T-helper 1 cell treated with Interleukin-12 subunit alpha and Interleukin-12 subunit beta and Interleukin-4 antibody, amounts not matched to agents 30 μg/mL and 1 μg/mL, for 36 hours (primary cell): ENCODE data around the gene CEP68.

Experiments
- H3K27ac Mint-ChIP-seq: one replicate; pipeline ENCODE4 v1.8.0; 2021; ENCODE audit warnings: mild to moderate bottlenecking, mixed read lengths
- H3K27me3 Mint-ChIP-seq: one replicate; pipeline ENCODE4 v1.8.0; 2021; ENCODE audit warnings: low read depth, mixed read lengths
- H3K36me3 Mint-ChIP-seq: one replicate; pipeline ENCODE4 v1.8.0; 2021; ENCODE audit warnings: low read depth, mixed read lengths
- H3K4me1 Mint-ChIP-seq: one replicate; pipeline ENCODE4 v1.8.0; 2021; ENCODE audit warnings: low read depth, mixed read lengths
- H3K4me3 Mint-ChIP-seq: one replicate; pipeline ENCODE4 v1.8.0; 2021; ENCODE audit warnings: mild to moderate bottlenecking, moderate library complexity, mixed read lengths
- H3K9me3 Mint-ChIP-seq: one replicate; pipeline ENCODE4 v1.8.0; 2021; ENCODE audit warnings: mixed read lengths

CEP68 gene

DNA sequence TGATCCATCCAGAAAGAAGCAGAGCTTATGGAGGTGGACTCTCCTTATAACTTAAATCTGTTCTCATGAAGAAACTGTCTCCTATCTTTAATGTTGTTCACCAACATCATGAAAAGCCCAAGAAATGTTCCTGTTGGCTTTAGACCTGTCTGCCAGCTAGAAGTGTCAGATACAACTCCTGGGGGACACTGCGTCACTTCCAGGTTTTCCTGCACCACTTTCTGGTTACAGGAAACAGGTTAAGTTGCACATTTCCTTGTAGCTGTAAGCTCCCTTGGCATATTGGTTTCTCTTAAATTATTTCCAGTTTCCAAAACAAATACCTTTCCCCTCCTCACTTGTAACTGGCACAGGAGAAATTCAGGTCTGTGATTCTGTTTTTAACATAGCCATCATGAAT, 2.9 kb downstream of the CEP68 start:
- H3K4me3 Mint-ChIP-seq: no peak overlapping the region
- H3K27ac Mint-ChIP-seq: no peak overlapping the region
- no peaks in the 10 kb centered on the region for H3K9me3 Mint-ChIP-seq
- no peaks in the 10 kb centered on the region for H3K27me3 Mint-ChIP-seq
- peaks cover 33% of the 10 kb centered on the region for H3K4me1 Mint-ChIP-seq
- H3K36me3 Mint-ChIP-seq: no peaks in the 10 kb centered on the region

DNA sequence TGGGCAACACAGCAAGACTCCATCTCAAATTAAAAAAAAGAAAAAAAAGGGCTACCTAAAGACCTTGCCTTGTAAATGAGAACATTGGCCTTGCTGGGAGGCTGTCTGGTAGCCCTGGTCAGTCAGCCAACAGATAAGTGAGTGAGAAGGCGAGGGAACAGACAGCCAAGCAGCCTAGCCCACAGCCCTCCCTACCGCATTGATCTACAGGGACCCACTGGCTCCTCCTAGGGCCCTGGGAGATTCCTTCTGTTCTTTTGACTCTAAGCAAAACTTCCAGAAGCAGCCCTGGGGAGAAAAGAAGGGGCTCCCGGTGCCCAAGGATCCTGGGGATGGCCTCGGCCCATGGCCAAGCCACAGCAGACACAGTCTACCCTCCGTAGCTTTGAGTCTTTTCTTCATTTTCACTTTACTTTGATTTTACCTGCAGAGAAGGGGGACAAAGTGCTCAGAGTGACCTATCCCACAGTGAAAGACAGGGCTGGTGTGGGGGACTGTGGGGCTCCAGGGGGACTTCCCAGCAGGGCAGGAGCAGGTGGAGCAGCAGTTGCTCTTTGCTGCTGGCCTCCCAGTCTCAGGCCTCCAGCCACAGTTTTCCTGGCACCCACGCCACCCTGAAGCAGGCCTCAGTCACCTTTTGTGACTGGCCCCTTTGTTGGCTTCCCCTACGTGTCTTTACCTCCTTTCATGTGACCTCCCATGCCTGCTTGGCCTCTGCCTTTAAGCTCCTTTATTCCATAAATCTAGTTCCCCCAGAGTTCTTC, 5.1 kb downstream of the CEP68 start:
- H3K4me3 Mint-ChIP-seq: no peak overlapping the region
- H3K27me3 Mint-ChIP-seq: no peaks in the 10 kb centered on the region
- no peaks in the 10 kb centered on the region for H3K36me3 Mint-ChIP-seq
- no peaks in the 10 kb centered on the region for H3K9me3 Mint-ChIP-seq
- peaks cover 26% of the 10 kb centered on the region for H3K4me1 Mint-ChIP-seq
- no peak overlapping the region for H3K27ac Mint-ChIP-seq

DNA sequence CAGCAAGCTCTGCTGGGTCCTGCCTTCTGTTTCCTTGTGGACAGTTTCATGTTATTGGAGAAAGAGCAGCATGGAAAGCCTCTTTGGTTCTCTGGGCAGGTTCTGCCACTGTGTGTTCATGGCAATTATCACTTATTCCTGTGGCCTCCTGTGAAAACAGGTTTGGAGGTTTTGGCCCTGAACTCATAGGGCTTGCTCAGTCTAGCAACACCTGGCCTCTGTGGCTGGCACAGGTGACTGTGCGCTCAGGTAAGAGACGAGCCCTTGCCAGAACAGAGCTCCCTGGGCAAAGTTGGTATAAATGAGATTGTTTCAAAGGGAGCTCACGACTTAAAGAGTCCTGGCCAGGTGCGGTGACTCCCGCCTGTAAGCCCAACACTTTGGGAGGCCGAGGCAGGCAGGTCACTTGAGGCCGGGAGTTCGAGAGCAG, 5.7 kb downstream of the CEP68 start:
- peaks cover 25% of the 10 kb centered on the region for H3K4me1 Mint-ChIP-seq
- no peaks in the 10 kb centered on the region for H3K36me3 Mint-ChIP-seq
- H3K27me3 Mint-ChIP-seq: no peaks in the 10 kb centered on the region
- H3K4me3 Mint-ChIP-seq: no peak overlapping the region
- H3K9me3 Mint-ChIP-seq: no peaks in the 10 kb centered on the region
- H3K27ac Mint-ChIP-seq: no peak overlapping the region

DNA sequence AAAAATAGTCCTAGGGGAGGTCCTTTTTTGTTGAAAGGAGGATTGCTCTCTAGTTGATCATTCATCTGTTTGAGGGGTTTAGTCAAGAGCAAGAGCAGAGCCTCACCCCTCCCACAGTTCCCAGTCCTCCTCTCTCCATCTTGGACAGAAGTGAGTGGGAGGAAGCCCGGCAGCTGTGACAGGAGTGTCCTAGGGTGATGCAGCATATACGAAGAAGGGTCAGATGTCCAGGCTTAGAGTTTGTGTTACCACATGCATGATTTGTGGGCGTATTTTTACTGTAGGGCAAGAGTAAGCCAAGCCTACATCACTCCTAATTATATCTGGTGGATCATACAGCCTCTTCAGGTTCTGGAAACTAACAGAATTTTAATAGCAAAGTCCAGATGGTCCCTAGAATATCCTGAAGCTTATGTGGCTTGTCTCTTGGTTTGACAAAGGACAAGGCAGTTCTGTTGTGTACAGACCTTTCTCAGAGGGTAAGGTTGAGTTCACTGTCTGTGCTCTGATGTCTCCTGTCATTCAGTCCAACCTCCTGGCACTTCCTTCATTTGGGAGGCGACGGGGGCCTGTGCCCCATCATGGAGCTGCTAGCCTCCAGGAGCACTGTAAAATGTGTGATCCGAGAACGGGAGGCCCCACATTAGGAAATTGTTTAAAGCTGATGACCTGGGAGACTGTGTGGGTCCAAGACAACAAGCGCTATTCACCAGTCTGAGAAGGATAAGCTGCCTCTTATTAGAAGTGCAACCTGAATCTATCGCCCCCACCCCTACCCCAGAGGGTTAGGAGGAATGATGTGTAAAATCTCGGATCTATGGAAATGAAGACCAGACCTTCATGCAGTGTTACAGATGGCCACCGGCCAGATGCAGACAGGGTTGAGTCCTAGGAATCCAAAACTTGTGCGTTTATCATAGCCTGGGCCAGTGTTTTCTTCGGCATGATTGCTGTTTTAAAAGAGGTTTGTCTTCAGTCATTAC, 6.9 kb downstream of the CEP68 start:
- H3K27ac Mint-ChIP-seq: no peak overlapping the region
- H3K36me3 Mint-ChIP-seq: no peaks in the 10 kb centered on the region
- H3K4me3 Mint-ChIP-seq: no peak overlapping the region
- no peaks in the 10 kb centered on the region for H3K9me3 Mint-ChIP-seq
- peaks cover 21% of the 10 kb centered on the region for H3K4me1 Mint-ChIP-seq
- H3K27me3 Mint-ChIP-seq: no peaks in the 10 kb centered on the region

DNA sequence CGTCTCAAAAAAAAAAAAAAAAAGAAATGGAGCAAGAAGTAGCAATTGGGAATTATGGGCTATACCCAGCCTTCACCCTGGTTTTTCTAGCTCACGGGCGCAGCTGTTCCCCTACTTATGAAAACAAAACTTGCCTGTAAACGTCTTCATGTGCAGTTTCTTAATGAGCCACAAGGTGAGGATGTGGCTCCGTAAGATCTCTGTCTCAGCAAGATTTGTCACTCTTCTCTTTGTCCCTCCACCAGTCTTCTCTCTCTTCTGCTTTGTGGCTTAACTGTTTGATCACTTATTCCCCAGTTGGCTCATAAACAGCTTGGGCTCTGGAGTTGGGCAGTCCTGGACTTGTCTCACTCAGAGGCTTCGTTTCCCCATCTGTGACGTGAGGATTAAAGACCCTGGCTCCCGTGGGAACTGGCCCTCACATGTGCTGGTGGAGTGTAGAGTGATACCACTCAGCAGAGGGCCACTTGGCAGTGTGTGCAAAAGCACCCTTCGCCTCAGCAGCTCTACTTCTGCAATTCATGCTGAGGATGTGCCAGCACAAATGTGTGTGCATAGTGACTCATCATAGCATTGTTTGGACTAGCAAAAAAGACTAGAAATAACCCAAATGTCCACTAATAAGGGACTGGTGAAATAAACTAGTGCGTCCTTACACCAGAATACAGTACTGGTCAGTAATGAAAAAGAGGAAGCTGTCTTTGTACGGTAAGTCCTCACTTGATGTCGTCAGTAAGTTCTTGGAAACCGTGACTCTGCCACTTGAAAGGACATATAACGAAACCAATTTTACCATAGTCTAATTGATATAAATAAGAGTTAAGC, 8.7 kb downstream of the CEP68 start:
- Mint-ChIP-seq H3K9me3 (no peaks in the 10 kb centered on the region), H3K4me3 (no peak overlapping the region), H3K36me3 (no peaks in the 10 kb centered on the region)

DNA sequence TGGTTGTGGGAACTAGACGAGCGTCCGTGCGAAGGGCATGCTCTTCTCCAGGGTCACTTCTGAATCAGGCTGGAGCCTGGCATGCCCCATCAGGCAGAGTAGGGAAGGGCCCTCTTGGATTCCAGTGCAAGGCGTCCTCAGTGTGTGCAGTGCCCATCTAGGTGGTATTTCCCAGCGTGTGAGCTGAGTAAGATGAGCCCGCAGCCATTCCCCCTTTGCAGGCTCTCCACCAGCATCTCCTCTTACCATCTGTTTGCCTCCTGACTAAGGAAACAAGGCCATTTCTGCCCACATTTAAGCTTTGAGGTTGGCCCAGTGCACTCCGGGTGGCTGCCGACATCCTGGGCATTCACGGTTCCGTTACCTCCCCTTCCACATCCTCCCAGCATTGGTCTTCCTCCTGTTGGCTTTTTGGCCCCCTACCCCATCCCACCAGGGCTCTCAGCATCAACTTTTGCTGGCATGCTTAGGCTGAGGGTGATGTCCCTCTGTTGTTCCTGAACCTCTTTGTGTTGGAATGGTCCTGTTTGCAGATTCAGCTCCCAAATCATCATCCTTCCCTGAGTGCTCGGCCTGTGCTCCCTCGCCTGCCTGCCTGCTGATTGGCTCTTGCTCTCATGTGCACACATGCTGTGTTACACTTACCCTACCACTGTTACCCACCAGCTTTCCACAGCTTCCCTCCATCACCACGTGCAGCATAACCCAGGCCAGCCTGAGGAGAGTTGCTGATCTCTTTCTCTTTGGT, 11.8 kb downstream of the CEP68 start:
- peak overlapping the region; percentile 61 for H3K27ac Mint-ChIP-seq
- no peaks in the 10 kb centered on the region for H3K27me3 Mint-ChIP-seq
- H3K9me3 Mint-ChIP-seq: no peaks in the 10 kb centered on the region
- H3K4me3 Mint-ChIP-seq: no peak overlapping the region
- H3K36me3 Mint-ChIP-seq: peaks cover 2% of the 10 kb centered on the region
- peaks cover 21% of the 10 kb centered on the region for H3K4me1 Mint-ChIP-seq

More for the DNA sequence above, 8.7 kb downstream of the CEP68 start:
- no peak overlapping the region for H3K27ac Mint-ChIP-seq
- peaks cover 19% of the 10 kb centered on the region for H3K4me1 Mint-ChIP-seq
- no peaks in the 10 kb centered on the region for H3K27me3 Mint-ChIP-seq

DNA sequence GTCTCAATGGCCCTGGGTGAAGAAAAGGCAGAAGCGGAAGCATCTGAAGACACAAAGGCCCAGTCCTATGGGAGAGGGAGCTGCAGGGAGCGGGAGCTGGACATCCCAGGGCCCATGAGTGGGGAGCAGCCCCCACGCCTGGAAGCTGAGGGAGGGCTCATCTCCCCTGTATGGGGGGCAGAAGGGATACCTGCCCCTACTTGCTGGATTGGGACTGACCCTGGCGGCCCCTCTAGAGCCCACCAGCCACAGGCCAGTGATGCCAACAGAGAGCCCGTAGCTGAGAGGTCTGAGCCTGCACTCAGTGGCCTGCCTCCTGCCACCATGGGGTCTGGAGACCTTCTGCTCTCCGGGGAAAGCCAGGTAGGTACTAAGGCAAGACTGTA, 13.2 kb downstream of the CEP68 start:
- Mint-ChIP-seq H3K27me3 (no peaks in the 10 kb centered on the region), H3K36me3 (peaks cover 2% of the 10 kb centered on the region), H3K4me1 (peaks cover 20% of the 10 kb centered on the region), H3K4me3 (no peak overlapping the region), H3K27ac (no peak overlapping the region), H3K9me3 (no peaks in the 10 kb centered on the region)

DNA sequence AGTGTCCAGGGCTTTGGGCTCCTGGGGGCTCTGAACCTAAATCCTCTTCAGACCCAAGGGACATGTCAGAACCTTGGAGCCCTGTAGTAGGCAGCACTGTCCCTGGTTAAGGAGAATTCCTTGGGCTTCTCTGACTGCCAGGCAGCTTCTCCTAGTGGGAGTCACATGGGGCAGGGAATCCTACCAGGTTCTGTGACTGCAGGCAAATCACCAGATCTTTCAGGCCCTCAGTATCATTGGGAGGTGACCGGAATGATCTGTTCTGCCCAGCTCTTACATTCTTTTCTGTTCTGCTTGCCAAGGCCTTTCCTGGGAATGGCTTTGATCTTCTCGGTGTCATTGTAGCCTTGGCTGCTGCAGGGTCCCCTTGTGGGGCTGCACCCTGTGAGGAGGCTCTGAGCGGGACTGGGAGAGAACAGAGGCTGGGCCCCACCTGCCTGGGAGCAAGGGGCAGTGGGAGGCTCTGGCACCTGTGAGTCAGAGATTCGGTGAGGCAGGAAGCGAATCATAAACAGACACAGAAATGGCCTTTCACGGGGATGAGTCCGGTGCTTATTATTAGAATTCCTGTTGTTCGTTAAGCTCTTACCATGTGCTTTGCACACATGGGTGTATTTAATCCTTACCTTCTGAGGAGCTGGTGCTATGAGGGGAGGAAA, 14.1 kb downstream of the CEP68 start:
- no peaks in the 10 kb centered on the region for H3K27me3 Mint-ChIP-seq
- H3K27ac Mint-ChIP-seq: peak overlapping the region; percentile 76
- no peaks in the 10 kb centered on the region for H3K9me3 Mint-ChIP-seq
- no peak overlapping the region for H3K4me3 Mint-ChIP-seq
- peaks cover 14% of the 10 kb centered on the region for H3K4me1 Mint-ChIP-seq
- peaks cover 2% of the 10 kb centered on the region for H3K36me3 Mint-ChIP-seq

DNA sequence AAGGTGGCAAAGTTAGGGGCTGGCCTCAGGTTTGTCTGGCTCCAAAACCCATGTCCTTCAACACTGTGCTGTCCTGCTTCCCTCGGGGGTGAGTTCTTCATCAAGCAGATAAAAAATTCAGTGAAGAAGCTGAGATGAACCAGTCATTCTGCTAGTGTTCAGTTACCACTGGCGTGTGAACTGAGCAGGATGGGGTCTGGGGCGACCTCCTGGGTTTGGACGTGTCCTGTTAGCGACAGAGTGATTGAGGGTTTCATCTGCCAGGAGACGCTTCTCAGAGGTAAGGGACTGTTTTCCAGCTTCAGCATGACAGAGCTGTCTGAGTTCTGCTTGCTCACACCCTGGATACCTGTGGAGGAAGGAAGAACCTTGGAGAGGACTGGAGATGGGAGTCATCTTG, 14.6 kb downstream of the CEP68 start:
- peak overlapping the region; percentile 32 for H3K27ac Mint-ChIP-seq
- no peaks in the 10 kb centered on the region for H3K9me3 Mint-ChIP-seq
- peaks cover 2% of the 10 kb centered on the region for H3K36me3 Mint-ChIP-seq
- no peaks in the 10 kb centered on the region for H3K27me3 Mint-ChIP-seq
- no peak overlapping the region for H3K4me3 Mint-ChIP-seq
- H3K4me1 Mint-ChIP-seq: peaks cover 14% of the 10 kb centered on the region

DNA sequence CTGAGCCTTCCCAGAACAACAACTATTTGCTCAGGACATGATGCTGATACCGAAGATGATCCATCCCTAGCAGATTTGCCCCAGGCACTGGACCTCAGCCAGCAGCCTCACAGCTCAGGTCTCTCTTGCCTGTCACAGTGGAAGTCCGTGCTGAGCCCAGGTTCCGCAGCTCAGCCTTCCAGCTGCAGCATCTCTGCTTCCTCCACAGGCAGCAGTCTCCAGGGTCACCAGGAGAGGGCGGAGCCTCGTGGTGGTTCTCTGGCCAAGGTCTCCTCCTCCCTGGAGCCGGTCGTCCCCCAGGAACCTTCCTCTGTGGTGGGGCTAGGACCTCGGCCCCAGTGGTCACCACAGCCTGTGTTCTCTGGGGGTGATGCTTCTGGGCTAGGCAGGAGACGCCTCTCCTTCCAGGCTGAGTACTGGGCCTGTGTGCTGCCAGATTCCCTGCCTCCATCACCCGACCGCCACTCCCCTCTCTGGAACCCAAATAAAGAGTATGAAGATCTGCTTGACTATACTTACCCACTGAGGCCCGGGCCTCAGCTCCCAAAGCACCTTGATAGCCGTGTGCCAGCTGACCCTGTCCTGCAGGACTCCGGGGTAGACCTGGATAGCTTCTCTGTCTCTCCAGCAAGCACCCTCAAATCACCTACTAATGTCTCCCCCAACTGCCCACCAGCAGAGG, 15.4 kb downstream of the CEP68 start:
- H3K36me3 Mint-ChIP-seq: peaks cover 2% of the 10 kb centered on the region
- H3K9me3 Mint-ChIP-seq: no peaks in the 10 kb centered on the region
- no peaks in the 10 kb centered on the region for H3K27me3 Mint-ChIP-seq
- H3K27ac Mint-ChIP-seq: no peak overlapping the region
- peaks cover 14% of the 10 kb centered on the region for H3K4me1 Mint-ChIP-seq
- H3K4me3 Mint-ChIP-seq: no peak overlapping the region

DNA sequence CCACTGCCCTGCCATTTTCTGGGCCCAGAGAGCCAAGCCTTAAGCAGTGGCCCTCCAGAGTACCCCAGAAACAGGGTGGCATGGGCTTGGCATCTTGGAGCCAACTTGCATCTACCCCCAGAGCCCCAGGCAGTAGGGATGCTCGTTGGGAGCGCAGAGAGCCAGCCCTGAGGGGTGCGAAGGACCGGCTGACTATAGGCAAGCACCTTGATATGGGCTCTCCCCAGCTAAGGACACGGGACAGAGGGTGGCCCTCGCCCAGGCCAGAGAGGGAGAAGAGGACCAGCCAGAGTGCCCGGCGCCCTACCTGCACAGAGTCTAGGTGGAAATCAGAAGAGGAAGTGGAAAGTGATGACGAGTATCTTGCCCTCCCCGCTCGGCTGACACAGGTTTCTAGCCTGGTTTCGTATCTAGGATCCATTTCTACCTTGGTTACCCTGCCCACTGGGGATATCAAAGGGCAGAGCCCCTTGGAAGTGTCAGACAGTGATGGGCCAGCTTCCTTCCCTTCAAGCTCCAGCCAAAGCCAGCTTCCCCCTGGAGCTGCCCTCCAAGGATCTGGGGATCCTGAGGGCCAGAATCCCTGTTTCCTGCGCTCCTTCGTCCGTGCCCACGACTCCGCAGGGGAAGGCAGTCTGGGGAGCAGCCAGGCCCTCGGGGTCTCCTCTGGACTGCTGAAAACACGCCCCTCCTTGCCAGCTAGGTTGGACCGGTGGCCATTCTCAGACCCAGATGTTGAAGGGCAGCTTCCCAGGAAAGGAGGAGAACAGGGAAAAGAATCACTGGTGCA, 16.2 kb downstream of the CEP68 start:
- peaks cover 4% of the 10 kb centered on the region for H3K36me3 Mint-ChIP-seq
- no peak overlapping the region for H3K27ac Mint-ChIP-seq

DNA sequence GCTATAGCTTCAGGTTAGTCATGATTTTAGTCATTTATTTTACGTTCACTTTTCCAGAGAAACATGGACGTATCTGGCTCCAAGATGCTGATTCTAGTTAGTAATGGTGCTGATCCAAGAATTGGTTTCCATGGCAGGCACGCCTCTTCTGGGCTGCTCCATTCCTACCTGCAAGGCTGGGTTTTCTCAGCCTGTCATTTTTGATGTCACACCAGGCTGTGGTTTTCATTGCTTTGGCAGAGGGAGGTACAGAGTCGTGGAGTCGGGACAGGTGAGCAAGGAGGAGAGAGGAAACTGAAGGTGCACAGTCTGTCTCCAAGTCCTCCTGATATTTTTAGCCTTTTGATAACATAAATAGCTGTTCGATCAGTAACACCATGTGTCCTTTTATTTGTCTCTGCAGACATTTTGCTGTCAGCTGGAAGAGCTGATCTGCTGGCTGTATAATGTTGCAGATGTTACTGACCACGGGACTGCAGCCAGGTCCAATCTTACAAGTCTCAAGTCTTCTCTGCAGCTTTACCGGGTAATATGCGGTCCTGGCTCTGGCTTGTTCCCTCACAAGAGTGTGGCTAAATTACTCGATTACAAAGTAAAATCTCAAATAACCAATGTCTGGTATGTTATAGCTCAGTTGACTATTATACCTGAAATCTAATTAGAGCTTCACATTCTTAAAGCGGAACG, 17.8 kb downstream of the CEP68 start:
- Mint-ChIP-seq H3K27ac (no peak overlapping the region), H3K4me3 (no peak overlapping the region), H3K9me3 (no peaks in the 10 kb centered on the region), H3K4me1 (peaks cover 4% of the 10 kb centered on the region), H3K27me3 (no peaks in the 10 kb centered on the region), H3K36me3 (peaks cover 6% of the 10 kb centered on the region)

More for the DNA sequence above, 16.2 kb downstream of the CEP68 start:
- Mint-ChIP-seq H3K4me3 (no peak overlapping the region), H3K27me3 (no peaks in the 10 kb centered on the region), H3K9me3 (no peaks in the 10 kb centered on the region), H3K4me1 (peaks cover 14% of the 10 kb centered on the region)
